ENCODE measurements around the gene XXYLT1. TPM values are rescaled to one million over a fixed set of nuclear protein-coding genes. Genes with fewer than 3 reads are reported as not detected.

Gene XXYLT1
- total RNA-seq, 1 donor from 2014 or later = 16.4 TPM

GRCh38 chr3:195104340-195104739 is 166.6 kb downstream of the XXYLT1 start:
- no peak overlapping the region for H3K4me3 ChIP-seq (ENCODE audit: low read depth, low read length)
- no peak for TF ChIP-seq CTCF (conservative IDR thresholded peaks at IDR 0.05; ENCODE audit: low read depth, low read length)
- DNase-seq (ENCODE audit: low read depth) = no peak

- no peak for TF ChIP-seq CTCF (conservative IDR thresholded peaks at IDR 0.05; ENCODE audit: low read depth, low read length)
- H3K4me3 ChIP-seq (ENCODE audit: low read depth, low read length) = no peak overlapping the region
- no peak for DNase-seq (ENCODE audit: low read depth)
Observed at GRCh38 chr3:195103623-195104022, 167.3 kb downstream of the XXYLT1 start.

- no peak overlapping the region for H3K4me3 ChIP-seq (ENCODE audit: low read depth, low read length)
- DNase-seq (ENCODE audit: low read depth) = peak; percentile 62
- TF ChIP-seq CTCF (conservative IDR thresholded peaks at IDR 0.05; ENCODE audit: low read depth, low read length) = no peak
Observed at GRCh38 chr3:195102609-195103467, 168.1 kb downstream of the XXYLT1 start.

- TF ChIP-seq CTCF (conservative IDR thresholded peaks at IDR 0.05; ENCODE audit: low read depth, low read length) = no peak
- no peak overlapping the region for H3K4me3 ChIP-seq (ENCODE audit: low read depth, low read length)
- no peak for DNase-seq (ENCODE audit: low read depth)
Observed at GRCh38 chr3:195101927-195102608, 168.9 kb downstream of the XXYLT1 start.

GRCh38 chr3:195101001-195101583 is 169.9 kb downstream of the XXYLT1 start:
- DNase-seq (ENCODE audit: low read depth) = no peak
- no peak overlapping the region for H3K4me3 ChIP-seq (ENCODE audit: low read depth, low read length)
- no peak for TF ChIP-seq CTCF (conservative IDR thresholded peaks at IDR 0.05; ENCODE audit: low read depth, low read length)

- no peak for TF ChIP-seq CTCF (conservative IDR thresholded peaks at IDR 0.05; ENCODE audit: low read depth, low read length)
- no peak overlapping the region for H3K4me3 ChIP-seq (ENCODE audit: low read depth, low read length)
- DNase-seq (ENCODE audit: low read depth) = no peak
Observed at GRCh38 chr3:195099951-195100785, 170.8 kb downstream of the XXYLT1 start.

Data from epithelial cell of proximal tubule (primary cell).